ENCODE results near the gene PDE2A. TPM values are rescaled to one million over a fixed set of nuclear protein-coding genes. Genes with fewer than 3 reads are reported as not detected.

PDE2A gene
- polyA plus RNA-seq, 1 donor (not counting 4 experiments of a cell fraction or from before 2014, with no cell fraction given) = 0.38 TPM

- dilution Hi-C loops (cut with MboI; ENCODE audit: extremely low pct_ligation_motif_present, low sequenced_read_pairs) = no loop called here
- Histone ChIP-seq H3K36me3 (ENCODE audit: control insufficient read depth in 2 of 2, extremely low read depth in 1 of 2, insufficient read depth in 2 of 2, low read length in 2 of 2) (peaks cover 36 to 43% of the 10 kb centered on the region in 2 experiments), H2AFZ (ENCODE audit: control insufficient read depth, low read length) (no peak overlapping the region), H3K4me3 (ENCODE audit: control insufficient read depth in 2 of 3, extremely low read depth in 1 of 3, insufficient read depth in 2 of 3, low read depth in 1 of 3, low read length in 3 of 3) (no peak overlapping the region), H3K27ac (ENCODE audit: control insufficient read depth, insufficient read depth, low read length) (no peak overlapping the region), H3K4me2 (ENCODE audit: control insufficient read depth, extremely low read depth, insufficient read depth, low read depth, low read length) (no peak overlapping the region), H4K20me1 (ENCODE audit: control insufficient read depth, extremely low read depth, insufficient read depth, low read length) (peaks cover 5% of the 10 kb centered on the region), H3K79me2 (ENCODE audit: control insufficient read depth, insufficient read depth, low read length) (no peaks in the 10 kb centered on the region), H3K4me1 (ENCODE audit: control insufficient read depth, extremely low read depth, insufficient read depth, low read length) (peaks cover 8% of the 10 kb centered on the region), H3K9me3 (ENCODE audit: control insufficient read depth, low read depth, low read length) (no peaks in the 10 kb centered on the region), H3K9me1 (ENCODE audit: control insufficient read depth, extremely low read depth, insufficient read depth, low read length) (peaks cover 2% of the 10 kb centered on the region), H3K9ac (ENCODE audit: control insufficient read depth, extremely low read depth, insufficient read depth, low read length) (no peak overlapping the region), H3K27me3 (ENCODE audit: control insufficient read depth, extremely low read depth, insufficient read depth, low read length) (no peaks in the 10 kb centered on the region)
- TF ChIP-seq EZH2 (IDR thresholded peaks at IDR 0.05; ENCODE audit: low read length) = no peak
- TF ChIP-seq, protein P1, sequence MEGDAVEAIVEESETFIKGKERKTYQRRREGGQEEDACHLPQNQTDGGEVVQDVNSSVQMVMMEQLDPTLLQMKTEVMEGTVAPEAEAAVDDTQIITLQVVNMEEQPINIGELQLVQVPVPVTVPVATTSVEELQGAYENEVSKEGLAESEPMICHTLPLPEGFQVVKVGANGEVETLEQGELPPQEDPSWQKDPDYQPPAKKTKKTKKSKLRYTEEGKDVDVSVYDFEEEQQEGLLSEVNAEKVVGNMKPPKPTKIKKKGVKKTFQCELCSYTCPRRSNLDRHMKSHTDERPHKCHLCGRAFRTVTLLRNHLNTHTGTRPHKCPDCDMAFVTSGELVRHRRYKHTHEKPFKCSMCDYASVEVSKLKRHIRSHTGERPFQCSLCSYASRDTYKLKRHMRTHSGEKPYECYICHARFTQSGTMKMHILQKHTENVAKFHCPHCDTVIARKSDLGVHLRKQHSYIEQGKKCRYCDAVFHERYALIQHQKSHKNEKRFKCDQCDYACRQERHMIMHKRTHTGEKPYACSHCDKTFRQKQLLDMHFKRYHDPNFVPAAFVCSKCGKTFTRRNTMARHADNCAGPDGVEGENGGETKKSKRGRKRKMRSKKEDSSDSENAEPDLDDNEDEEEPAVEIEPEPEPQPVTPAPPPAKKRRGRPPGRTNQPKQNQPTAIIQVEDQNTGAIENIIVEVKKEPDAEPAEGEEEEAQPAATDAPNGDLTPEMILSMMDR (optimal IDR thresholded peaks at IDR 0.05 in 1 of 3, IDR thresholded peaks at IDR 0.05 in 1 of 3, conservative IDR thresholded peaks at IDR 0.05 in 1 of 3; ENCODE audit: extremely low read depth in 1 of 3, insufficient read depth in 2 of 3, low read length in 3 of 3) = no peak
- FAIRE-seq (no peak), DNase-seq (ENCODE audit: low read depth, low spot score) (no peak)
These were observed 27.9 kb upstream of the PDE2A start for GRCh38 chr11:72702096-72702495.

- no peak overlapping the region for H3K4me2 ChIP-seq (ENCODE audit: control insufficient read depth, extremely low read depth, insufficient read depth, low read depth, low read length)
- no peaks in the 10 kb centered on the region for H3K79me2 ChIP-seq (ENCODE audit: control insufficient read depth, insufficient read depth, low read length)
- H3K27me3 ChIP-seq (ENCODE audit: control insufficient read depth, extremely low read depth, insufficient read depth, low read length) = no peaks in the 10 kb centered on the region
- DNase-seq (ENCODE audit: low read depth, low spot score) (no peak), FAIRE-seq (no peak)
- no peaks in the 10 kb centered on the region for H3K9me3 ChIP-seq (ENCODE audit: control insufficient read depth, low read depth, low read length)
- dilution Hi-C loops (cut with MboI; ENCODE audit: extremely low pct_ligation_motif_present, low sequenced_read_pairs) = no loop called here
- H3K9me1 ChIP-seq (ENCODE audit: control insufficient read depth, extremely low read depth, insufficient read depth, low read length) = peaks cover 2% of the 10 kb centered on the region
- H4K20me1 ChIP-seq (ENCODE audit: control insufficient read depth, extremely low read depth, insufficient read depth, low read length) = peaks cover 5% of the 10 kb centered on the region
- H3K9ac ChIP-seq (ENCODE audit: control insufficient read depth, extremely low read depth, insufficient read depth, low read length) = no peak overlapping the region
- no peak overlapping the region for H3K4me3 ChIP-seq (ENCODE audit: control insufficient read depth in 2 of 3, extremely low read depth in 1 of 3, insufficient read depth in 2 of 3, low read depth in 1 of 3, low read length in 3 of 3)
- no peak overlapping the region for H3K27ac ChIP-seq (ENCODE audit: control insufficient read depth, insufficient read depth, low read length)
- peaks cover 34 to 44% of the 10 kb centered on the region in 2 experiments for H3K36me3 ChIP-seq (ENCODE audit: control insufficient read depth in 2 of 2, extremely low read depth in 1 of 2, insufficient read depth in 2 of 2, low read length in 2 of 2)
- no peak overlapping the region for H2AFZ ChIP-seq (ENCODE audit: control insufficient read depth, low read length)
- TF ChIP-seq EZH2 (IDR thresholded peaks at IDR 0.05; ENCODE audit: low read length) = no peak
- TF ChIP-seq, protein P1 (optimal IDR thresholded peaks at IDR 0.05 in 1 of 3, IDR thresholded peaks at IDR 0.05 in 1 of 3, conservative IDR thresholded peaks at IDR 0.05 in 1 of 3; ENCODE audit: extremely low read depth in 1 of 3, insufficient read depth in 2 of 3, low read length in 3 of 3) = no peak
- peaks cover 8% of the 10 kb centered on the region for H3K4me1 ChIP-seq (ENCODE audit: control insufficient read depth, extremely low read depth, insufficient read depth, low read length)
These were observed 27.2 kb upstream of the PDE2A start for GRCh38 chr11:72701466-72701865.
